Activated T-helper 17 cell treated with anti-CD3 and anti-CD28 coated beads, Interleukin-2, amount 50 U/mL, for 72 hours (primary cell): ENCODE results near the gene RAC2. TPM values are rescaled to one million over a fixed set of nuclear protein-coding genes. Genes with fewer than 3 reads are reported as not detected.

Experiments
- ATAC-seq: fragments of 150-1000 bp; cut with Tn5 transposase; replicated peaks from 2 replicates; pipeline ENCODE4 v1.10.0; 2021; ENCODE audit warnings: mild to moderate bottlenecking, moderate library complexity
- H3K27ac Mint-ChIP-seq: one replicate; pipeline ENCODE4 v1.8.0; 2022; ENCODE audit warnings: mixed read lengths
- H3K27me3 Mint-ChIP-seq: one replicate; pipeline ENCODE4 v1.8.0; 2022; ENCODE audit warnings: mixed read lengths
- H3K36me3 Mint-ChIP-seq: one replicate; pipeline ENCODE4 v1.8.0; 2022; ENCODE audit warnings: low read depth, mild to moderate bottlenecking, mixed read lengths
- H3K4me1 Mint-ChIP-seq: one replicate; pipeline ENCODE4 v1.8.0; 2022; ENCODE audit warnings: mixed read lengths
- H3K4me3 Mint-ChIP-seq: one replicate; pipeline ENCODE4 v1.8.0; 2022; ENCODE audit warnings: mild to moderate bottlenecking, mixed read lengths
- H3K9me3 Mint-ChIP-seq: one replicate; pipeline ENCODE4 v1.8.0; 2022; ENCODE audit warnings: mixed read lengths
- total RNA-seq, 2 donors: library from RNA; stranded (reverse); gene quantifications; one replicate each; pipeline ENCODE4 v1.2.3, GENCODE V29; 2022

Gene RAC2
- total RNA-seq, 2 donors from 2014 or later = 674 to 1,069 TPM

DNA sequence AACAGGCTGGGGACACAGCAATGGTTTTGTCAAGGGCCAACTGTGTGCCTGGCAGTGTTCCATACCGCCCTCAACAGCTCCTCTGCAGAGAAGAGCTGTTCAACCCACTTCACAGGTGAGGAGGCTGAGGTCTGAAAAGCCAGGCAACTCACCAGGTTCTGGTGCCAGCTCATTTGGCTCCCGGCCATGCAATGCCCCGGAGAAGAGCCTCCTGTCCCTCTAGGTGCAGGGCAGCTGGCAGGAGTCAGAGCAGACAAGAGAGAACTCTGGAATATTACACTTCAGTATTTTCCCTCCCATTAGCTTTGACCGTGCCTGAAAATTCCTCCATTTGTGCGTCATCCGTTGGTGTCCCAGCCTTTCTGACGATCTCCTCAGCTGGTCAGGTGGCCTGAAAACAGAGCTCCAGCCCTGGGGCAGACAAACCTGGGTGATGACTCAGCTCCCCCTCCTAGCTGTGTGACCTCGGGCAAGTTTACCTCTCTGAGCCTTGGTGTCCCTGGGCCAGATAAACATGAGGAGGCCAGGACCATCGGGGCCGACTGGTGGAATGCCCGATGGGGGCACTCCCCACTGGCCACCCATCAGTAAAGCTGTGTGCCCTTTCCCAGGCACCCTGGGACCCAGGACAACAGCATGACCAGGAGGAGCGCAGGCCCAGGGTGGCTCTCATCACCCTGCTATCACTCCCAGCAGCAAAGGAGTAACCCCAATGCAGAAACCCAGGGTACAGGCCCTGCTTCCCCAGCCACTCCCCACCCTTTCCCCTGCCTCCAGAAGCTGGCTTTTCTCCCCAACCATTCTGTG is 46.4 kb downstream of the RAC2 start:
- peak overlapping the region; percentile 99 for H3K4me3 Mint-ChIP-seq
- H3K27me3 Mint-ChIP-seq = no peaks in the 10 kb centered on the region
- H3K4me1 Mint-ChIP-seq = peaks cover 31% of the 10 kb centered on the region
- no peak for ATAC-seq
- H3K36me3 Mint-ChIP-seq = no peaks in the 10 kb centered on the region
- peak overlapping the region; percentile 97 for H3K27ac Mint-ChIP-seq
- no peaks in the 10 kb centered on the region for H3K9me3 Mint-ChIP-seq

DNA sequence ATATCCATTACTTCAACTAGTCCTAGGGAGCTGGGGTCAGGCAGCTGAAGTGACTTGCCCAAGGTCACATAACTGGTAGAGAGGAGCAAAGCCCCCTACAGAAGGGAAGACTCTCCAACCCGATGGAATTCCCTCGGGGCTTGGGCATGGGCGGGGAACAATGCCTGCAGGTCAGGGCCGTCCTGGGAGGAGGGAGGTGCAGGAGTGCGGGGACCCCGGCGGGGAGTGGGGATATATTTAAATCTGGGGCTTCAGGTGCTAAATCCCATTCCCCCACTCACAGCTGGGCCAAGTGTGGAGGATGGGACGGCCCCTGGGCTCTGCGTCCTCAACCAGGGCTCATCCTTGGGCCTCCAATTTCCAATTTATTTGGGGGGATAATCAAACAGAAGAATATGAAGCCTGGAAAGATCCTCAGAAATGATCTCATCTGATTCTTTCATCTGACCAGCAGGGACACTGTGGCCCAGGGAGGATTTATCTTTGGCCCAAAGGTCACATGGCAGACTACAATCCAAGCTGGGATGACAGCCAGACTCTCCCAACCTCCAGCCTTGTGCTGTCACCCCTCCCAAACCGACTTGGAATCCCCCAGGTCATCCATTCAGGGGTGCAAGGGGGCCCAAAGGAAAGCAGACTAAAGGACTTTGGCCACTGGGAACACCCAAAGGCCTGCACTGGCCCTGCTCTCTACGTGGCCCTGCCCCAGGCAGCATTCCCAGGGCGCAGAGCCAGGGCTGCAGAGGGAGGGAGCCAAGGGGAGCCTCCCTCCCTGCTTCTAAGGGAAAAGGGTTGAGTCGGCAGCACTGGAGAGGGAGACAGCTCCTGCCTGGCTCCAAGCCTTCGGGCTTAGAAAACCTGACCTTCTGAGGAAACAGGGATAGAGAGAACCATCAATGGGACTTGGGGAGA is 47.3 kb downstream of the RAC2 start:
- Mint-ChIP-seq H3K27me3 (no peaks in the 10 kb centered on the region), H3K4me3 (peak overlapping the region; percentile 99), H3K9me3 (no peaks in the 10 kb centered on the region), H3K4me1 (peaks cover 31% of the 10 kb centered on the region), H3K36me3 (no peaks in the 10 kb centered on the region), H3K27ac (peak overlapping the region; percentile 17)
- ATAC-seq = no peak

DNA sequence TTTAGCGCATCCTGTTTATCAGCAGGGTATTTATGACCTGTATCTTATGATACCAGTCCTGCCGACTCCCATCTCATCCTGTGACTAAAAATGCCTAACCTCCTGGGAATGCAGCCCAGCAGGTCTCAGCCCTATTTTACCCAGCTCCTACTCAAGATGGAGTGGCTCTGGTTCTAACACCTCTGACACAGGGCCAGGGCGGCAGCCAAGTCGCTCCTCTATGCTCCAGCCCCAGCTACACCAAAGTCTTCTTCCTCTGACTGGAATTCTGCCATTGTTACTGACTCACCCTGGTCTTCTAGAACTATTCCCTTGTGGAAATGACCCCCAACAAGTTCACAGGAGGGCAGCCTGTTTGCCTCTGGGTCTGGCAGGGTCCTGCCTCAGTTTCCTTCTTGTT is 48.1 kb downstream of the RAC2 start:
- H3K4me1 Mint-ChIP-seq = peaks cover 31% of the 10 kb centered on the region
- H3K4me3 Mint-ChIP-seq = peak overlapping the region; percentile 20
- ATAC-seq = no peak
- peak overlapping the region; percentile 17 for H3K27ac Mint-ChIP-seq
- no peaks in the 10 kb centered on the region for H3K9me3 Mint-ChIP-seq
- no peaks in the 10 kb centered on the region for H3K27me3 Mint-ChIP-seq
- no peaks in the 10 kb centered on the region for H3K36me3 Mint-ChIP-seq

DNA sequence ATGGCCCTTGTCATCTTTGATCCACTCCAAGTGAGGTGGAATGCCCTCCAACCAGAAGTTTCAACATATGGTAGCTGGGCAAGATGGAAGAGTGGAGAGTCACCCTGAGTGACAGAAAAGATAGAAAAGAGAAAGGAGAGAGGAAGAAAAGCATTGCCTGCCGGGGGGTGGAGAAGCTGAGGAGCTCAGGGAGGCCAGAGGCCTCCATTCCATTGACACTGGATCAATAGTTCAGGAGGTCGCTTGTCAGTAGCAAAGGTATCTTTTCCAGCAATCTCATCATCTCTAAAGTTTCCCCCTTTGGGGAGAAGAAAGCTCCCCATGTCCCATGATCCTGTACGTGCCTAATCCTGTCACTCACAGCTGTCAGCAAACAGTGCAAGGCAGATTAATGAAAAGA is 49.3 kb downstream of the RAC2 start:
- Mint-ChIP-seq H3K4me3 (peak overlapping the region; percentile 61), H3K9me3 (no peaks in the 10 kb centered on the region), H3K36me3 (no peaks in the 10 kb centered on the region), H3K27ac (peak overlapping the region; percentile 71), H3K4me1 (peaks cover 31% of the 10 kb centered on the region), H3K27me3 (no peaks in the 10 kb centered on the region)
- ATAC-seq = no peak

DNA sequence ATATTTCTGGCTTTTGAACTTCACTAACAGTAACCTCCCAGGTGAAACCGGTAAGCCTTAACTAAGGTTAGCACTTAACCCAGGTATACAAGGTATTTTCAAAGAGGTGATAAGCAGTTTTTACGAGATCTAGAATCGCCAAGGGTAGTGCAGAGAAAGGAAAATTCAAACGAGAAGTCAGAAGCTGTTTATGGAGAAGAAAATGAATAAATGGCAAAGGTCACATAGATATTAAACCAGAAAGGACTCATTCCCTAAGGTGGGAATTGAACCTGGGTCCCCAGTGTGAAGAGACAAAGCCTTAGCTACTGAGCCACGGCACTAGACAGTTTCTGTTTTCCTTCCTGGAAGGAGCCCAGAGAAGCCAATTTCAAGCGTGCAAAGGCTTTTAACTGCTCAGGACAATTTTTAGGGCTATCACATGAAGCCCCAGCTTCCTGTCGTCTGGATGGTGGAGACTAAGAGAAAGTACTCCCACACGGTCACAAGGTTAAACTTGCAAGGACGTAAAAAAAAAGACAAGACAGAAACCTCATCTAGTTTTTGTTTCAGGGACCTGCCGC is 50.4 kb downstream of the RAC2 start:
- Mint-ChIP-seq H3K4me1 (peaks cover 33% of the 10 kb centered on the region), H3K27me3 (no peaks in the 10 kb centered on the region), H3K4me3 (peak overlapping the region; percentile 61), H3K36me3 (no peaks in the 10 kb centered on the region), H3K27ac (peak overlapping the region; percentile 71), H3K9me3 (no peaks in the 10 kb centered on the region)
- ATAC-seq = peak; percentile 63

DNA sequence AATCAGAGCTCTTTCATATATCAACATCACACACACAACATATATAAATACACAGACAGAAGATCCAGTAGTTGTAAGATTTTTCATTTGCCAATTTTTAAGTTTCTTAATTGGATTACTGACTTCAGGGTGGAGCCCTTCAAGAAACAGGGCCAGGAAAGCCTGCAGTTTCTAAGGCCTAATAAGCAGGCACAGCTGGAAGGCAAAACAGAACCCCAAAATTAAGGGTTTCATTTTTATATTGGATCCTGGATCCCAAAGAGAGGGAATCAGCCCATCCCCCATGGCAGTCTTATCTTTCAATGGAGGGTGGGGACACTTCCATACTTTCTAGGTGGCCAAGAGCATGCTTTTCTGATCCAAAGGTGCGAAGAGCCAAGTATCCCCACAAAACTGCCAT is 51.3 kb downstream of the RAC2 start:
- no peaks in the 10 kb centered on the region for H3K9me3 Mint-ChIP-seq
- peaks cover 29% of the 10 kb centered on the region for H3K4me1 Mint-ChIP-seq
- H3K27me3 Mint-ChIP-seq = no peaks in the 10 kb centered on the region
- no peak for ATAC-seq
- no peak overlapping the region for H3K27ac Mint-ChIP-seq
- H3K36me3 Mint-ChIP-seq = no peaks in the 10 kb centered on the region
- H3K4me3 Mint-ChIP-seq = peak overlapping the region; percentile 61

DNA sequence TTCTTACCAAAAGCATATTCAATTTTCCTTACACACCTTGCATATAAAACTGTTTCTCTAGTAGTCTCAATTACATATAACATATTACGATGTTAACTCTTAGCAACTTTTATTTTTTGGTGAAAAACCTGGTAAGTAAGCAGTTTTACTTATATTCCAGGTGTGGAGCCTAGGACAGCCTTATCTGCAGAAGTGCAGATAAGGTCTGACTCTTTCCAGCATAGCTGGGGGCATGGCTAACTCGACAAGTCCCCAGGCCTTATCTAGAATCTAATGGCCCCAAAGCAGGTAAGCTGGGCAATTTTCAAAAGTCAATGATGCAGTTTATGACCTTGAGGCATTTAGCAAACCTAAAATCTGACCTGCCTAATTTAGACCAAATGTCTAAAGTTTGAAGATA is 51.9 kb downstream of the RAC2 start:
- H3K4me1 Mint-ChIP-seq = peaks cover 27% of the 10 kb centered on the region
- no peak overlapping the region for H3K27ac Mint-ChIP-seq
- no peak overlapping the region for H3K4me3 Mint-ChIP-seq
- H3K27me3 Mint-ChIP-seq = no peaks in the 10 kb centered on the region
- no peak for ATAC-seq
- H3K9me3 Mint-ChIP-seq = no peaks in the 10 kb centered on the region
- no peaks in the 10 kb centered on the region for H3K36me3 Mint-ChIP-seq

DNA sequence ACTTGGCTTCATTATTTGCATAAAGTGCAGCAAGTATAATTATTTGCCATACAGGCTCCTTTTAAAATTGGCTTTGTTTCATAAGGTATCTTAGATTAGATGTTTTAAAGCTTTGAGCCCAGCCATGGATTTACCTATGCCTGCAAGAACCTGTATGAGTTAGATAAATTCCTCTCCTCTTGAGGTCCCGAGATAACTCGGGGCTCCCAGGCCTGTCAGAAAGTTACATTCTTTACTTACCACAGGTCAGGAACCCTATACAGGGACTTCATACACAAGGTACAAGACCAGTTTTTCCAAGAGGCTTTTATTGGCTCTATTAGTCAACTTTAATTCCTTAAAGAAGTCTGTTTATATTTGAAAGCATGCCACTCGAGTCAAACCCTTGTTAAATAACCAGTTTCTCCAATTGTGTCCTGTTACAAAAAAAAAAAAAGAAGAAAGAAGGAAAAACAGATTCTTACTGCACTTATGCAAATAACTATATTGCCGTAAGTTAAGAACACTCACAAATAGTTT is 53.7 kb downstream of the RAC2 start:
- no peak for ATAC-seq
- no peak overlapping the region for H3K27ac Mint-ChIP-seq
- no peaks in the 10 kb centered on the region for H3K27me3 Mint-ChIP-seq
- no peaks in the 10 kb centered on the region for H3K9me3 Mint-ChIP-seq
- H3K36me3 Mint-ChIP-seq = no peaks in the 10 kb centered on the region
- peaks cover 30% of the 10 kb centered on the region for H3K4me1 Mint-ChIP-seq
- H3K4me3 Mint-ChIP-seq = no peak overlapping the region

DNA sequence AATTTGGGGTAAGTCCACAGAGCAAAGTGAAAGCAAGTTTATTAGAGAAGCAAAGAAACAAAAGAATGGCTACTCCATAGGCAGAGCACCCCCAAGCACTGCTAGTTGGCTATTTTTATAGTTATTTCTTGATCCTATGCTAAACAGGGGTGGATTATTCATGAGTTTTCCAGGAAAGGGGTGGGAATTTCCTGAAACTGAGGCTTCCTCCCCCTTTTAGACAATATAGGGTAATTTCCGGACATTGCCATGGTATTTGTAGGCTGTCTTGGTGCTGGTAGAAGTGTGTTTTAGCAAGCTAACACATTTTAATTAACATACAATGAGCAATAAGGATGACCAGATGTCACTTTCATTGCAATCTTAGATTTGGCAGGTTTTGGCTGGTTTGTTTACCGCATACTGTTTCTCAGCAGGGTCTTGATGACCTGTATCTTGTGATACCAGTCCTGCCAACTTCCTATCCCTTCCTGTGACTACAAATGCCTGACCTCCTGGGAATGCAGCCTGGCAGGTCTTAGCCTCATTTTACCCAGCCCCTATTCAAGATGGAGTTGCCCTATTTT is 55.1 kb downstream of the RAC2 start:
- ATAC-seq = no peak
- no peak overlapping the region for H3K4me3 Mint-ChIP-seq
- peaks cover 21% of the 10 kb centered on the region for H3K4me1 Mint-ChIP-seq
- H3K27me3 Mint-ChIP-seq = no peaks in the 10 kb centered on the region
- H3K9me3 Mint-ChIP-seq = no peaks in the 10 kb centered on the region
- H3K36me3 Mint-ChIP-seq = no peaks in the 10 kb centered on the region
- H3K27ac Mint-ChIP-seq = no peak overlapping the region

DNA sequence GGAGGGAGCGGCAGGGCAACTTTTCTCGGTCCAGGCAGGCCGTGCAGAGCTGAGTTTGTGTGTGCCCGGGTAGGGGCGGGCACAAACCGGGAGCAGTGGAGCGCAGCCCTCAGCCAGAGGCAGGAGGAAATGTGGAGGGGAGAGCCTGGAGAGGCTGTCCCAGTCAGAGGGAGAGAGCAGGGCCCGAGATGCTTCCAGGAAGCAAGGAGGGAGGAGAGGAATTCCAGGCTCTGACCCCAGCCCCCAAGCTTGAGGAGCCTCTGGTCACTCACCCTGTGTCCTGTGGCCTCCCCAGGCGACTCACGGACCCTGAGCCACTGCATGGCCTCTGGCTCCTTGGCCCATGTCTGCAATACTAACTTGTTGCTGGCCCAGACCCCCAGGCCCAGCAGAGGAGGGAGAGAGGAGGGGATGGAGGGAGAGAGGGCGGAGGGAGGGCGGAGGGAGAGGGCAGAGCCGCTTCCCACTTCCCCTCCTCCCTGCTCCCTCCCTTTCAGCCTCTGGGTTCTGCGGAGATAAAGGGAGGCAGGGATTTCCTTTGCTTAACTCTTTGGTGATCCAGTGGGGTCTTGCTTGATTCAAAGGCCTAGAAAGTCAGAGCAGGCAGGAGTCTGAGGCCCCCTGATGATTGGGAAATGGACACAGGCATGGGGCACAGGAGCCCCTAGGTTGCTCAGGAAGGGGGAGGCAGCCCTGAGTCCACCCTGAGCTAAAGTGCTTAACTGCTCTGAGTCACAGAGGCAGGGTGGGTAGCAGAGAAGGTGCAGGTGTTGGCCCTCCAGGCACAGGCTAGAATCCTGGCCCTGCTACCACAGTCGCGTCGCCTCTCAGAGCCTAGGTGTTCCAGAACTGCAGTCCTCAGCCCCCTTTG is 55.9 kb downstream of the RAC2 start, which contains the start of gene C1QTNF6:
Gene C1QTNF6 (minus strand): TSS at position 357 of the 871 bp plus-strand sequence. CDS start 34 bp downstream, at position 323.
- H3K4me3 Mint-ChIP-seq = no peak within 1 kb of the TSS
- no peak for ATAC-seq

DNA sequence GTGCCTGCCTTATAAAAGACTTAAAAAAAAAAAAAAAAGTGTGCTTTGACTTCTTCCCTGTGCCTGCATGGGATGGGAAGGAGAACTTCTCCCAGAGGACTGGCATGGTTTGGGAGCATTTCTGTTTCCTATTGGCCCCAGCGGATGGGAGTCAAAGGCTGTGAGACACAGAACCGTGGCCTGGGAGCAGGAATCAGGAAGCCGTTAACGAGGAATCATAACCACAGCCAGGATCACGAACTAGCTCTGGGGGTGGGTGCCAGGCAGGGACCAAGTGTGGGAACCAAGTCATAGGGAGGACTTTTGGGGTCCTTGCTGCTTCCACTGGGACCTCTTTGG is 56.5 kb downstream of the RAC2 start:
- Mint-ChIP-seq H3K4me3 (no peak overlapping the region), H3K27me3 (no peaks in the 10 kb centered on the region), H3K4me1 (peaks cover 14% of the 10 kb centered on the region), H3K9me3 (no peaks in the 10 kb centered on the region), H3K27ac (peak overlapping the region; percentile 74), H3K36me3 (no peaks in the 10 kb centered on the region)
- ATAC-seq = no peak

More for the DNA sequence above, 55.9 kb downstream of the RAC2 start, which contains the start of gene C1QTNF6:
- Mint-ChIP-seq H3K36me3 (no peaks in the 10 kb centered on the region), H3K27me3 (no peaks in the 10 kb centered on the region), H3K9me3 (no peaks in the 10 kb centered on the region), H3K4me1 (peaks cover 14% of the 10 kb centered on the region), H3K27ac (peak within 1 kb of the TSS; percentile 74)

DNA sequence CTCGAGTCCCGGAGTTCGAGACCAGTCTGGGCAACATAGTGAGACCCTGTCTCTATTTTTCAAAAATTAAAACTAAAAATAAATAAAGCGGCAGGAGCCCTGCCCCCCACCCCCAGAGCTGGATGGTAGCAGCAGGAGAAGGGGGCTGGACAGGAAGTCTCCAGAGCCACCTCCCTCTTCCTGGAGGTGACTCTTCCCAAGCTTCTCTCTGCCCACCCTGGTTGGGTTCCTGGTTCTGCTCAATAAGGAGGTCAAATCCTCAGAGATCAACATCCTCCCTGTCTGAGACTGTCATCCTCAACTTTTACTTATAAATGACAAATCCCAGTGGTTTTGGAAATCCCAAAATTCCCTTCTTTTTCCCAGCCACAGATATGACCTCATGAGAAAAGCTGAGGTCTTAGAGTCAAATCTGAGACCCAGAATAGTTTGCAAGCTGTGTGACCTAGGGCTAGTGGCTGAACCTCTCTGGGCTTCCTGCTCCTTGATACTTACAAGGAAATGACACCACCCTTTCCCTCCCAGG is 57.0 kb downstream of the RAC2 start:
- Mint-ChIP-seq H3K27ac (peak overlapping the region; percentile 74), H3K9me3 (no peaks in the 10 kb centered on the region), H3K4me3 (no peak overlapping the region), H3K27me3 (no peaks in the 10 kb centered on the region), H3K4me1 (peaks cover 14% of the 10 kb centered on the region), H3K36me3 (no peaks in the 10 kb centered on the region)
- no peak for ATAC-seq

DNA sequence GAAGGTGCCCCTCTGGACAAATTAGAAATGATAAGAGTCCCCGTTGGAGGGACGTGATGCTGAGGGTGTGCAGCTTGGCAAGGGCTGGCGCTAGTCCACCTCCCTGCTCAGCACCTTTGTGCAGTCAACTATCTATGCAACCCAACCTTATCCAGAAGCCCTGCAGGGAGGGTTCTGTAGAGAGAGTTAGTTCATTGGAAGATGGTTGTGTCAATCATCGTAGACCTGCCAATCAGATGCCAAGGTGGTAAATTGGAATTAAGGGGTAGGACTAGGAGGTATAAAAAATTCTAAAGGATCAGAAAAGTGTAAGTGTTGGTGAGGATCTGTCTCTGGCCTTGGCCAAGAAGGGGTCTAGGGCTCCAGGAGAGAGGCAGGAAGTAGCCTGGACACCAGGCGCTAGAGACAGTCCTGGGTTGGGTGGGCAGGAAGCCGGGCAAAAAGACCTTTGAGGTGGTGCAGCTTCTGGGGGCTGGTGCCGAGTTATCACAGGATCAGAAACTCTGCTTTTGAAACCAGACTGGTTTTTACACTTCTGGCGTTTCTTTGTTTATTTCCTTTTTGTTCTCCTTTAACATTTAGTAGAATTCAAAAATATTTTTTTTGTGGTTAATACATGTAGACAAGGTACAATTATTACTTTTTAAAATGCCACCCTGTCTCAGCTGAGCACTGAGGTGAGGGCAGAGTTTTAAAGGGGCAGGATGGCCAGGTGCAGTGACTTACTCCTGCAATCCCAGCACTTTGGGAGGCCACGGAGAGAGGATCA is 57.7 kb downstream of the RAC2 start:
- H3K27me3 Mint-ChIP-seq = no peaks in the 10 kb centered on the region
- no peaks in the 10 kb centered on the region for H3K36me3 Mint-ChIP-seq
- peaks cover 14% of the 10 kb centered on the region for H3K4me1 Mint-ChIP-seq
- peak; percentile 73 for ATAC-seq
- H3K27ac Mint-ChIP-seq = peak overlapping the region; percentile 75
- peak overlapping the region; percentile 63 for H3K4me3 Mint-ChIP-seq
- H3K9me3 Mint-ChIP-seq = no peaks in the 10 kb centered on the region
